WI38 (cell line): ENCODE results near the gene NDST1.
"Not testable (repeated sequence)": the region's sequence is repeated elsewhere in the genome, so short reads cannot be mapped to it uniquely, and the experiment has no call there.

Experiments used
- H3K4me3 ChIP-seq: 2 replicates; pipeline ENCODE4 v1.5.1; 2011; ENCODE audit warnings: low read depth, mild to moderate bottlenecking, control low read depth, low read length
- CTCF ChIP-seq: IDR thresholded peaks from 2 replicates; pipeline ENCODE4 v1.5.1; 2012; ENCODE audit warnings: low read depth, mild to moderate bottlenecking, control low read depth, low read length

Gene NDST1

DNA sequence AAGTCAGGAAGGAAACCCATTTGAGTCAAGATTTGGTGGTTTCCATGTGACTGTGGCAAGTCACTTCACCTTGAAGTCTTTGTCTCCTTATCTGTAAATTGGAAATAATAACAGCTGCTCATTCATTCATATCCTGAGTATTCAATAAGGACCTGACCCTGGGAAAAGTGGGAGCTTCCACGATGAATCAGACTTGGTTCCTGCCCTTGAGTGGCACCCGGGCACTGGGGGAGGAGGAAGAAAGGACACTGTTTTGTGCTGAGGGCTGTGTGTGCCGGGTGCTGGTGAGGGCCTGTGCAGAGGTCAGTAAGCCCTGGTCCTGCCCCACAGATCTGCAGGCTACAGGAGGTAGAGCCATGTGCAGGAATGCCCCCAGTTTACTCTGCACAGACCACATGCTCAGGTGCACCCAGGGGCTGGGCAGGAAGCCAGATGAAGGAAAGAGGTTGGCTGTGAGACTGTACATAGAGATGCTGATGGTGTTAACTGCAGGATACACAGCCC lies 6.8 kb downstream of the NDST1 start:
- TF ChIP-seq CTCF, result no peak
- H3K4me3 ChIP-seq, result no peak overlapping the region

DNA sequence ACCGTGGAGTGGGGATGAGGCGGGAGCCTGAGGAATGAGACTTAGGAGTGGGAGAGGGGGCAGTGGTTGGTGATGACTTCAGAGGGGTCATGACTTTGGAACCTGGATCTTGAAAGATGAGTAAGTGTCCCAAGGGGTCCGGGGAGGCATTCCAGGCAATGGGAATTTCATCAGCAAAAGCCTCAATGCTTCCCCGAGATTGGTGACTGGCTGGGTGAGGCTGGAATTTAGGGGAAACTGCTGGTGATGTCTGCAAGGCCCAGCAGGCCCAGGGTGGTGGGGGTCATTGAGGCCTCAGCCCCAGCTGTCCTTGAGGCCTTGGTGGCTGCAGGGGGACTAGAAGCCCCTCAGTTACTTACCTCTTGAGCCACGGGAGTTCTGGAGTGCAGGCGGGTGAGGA lies 7.5 kb downstream of the NDST1 start:
- TF ChIP-seq CTCF, result no peak
- no peak overlapping the region for H3K4me3 ChIP-seq

DNA sequence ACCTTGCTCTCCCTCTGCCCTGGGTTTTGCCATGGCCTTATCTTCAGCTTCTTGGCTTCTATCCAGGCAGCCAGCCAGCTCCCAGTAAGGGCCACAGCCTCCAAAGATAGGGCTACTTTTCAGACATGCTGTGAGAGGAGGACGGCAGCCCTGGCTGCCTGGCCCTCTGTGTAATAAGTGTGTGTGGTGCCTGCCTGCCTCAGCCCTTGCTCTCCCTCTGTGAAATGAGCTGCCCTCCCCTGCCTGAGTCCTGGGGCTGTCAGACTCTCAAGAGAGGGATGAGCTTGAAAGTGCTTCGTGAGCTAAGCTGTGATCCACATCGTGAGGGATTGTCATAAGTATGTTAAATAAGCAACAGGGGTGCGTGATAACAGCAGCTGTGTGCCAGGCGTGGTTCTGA lies 8.1 kb downstream of the NDST1 start:
- H3K4me3 ChIP-seq, result no peak overlapping the region
- TF ChIP-seq CTCF, result no peak

DNA sequence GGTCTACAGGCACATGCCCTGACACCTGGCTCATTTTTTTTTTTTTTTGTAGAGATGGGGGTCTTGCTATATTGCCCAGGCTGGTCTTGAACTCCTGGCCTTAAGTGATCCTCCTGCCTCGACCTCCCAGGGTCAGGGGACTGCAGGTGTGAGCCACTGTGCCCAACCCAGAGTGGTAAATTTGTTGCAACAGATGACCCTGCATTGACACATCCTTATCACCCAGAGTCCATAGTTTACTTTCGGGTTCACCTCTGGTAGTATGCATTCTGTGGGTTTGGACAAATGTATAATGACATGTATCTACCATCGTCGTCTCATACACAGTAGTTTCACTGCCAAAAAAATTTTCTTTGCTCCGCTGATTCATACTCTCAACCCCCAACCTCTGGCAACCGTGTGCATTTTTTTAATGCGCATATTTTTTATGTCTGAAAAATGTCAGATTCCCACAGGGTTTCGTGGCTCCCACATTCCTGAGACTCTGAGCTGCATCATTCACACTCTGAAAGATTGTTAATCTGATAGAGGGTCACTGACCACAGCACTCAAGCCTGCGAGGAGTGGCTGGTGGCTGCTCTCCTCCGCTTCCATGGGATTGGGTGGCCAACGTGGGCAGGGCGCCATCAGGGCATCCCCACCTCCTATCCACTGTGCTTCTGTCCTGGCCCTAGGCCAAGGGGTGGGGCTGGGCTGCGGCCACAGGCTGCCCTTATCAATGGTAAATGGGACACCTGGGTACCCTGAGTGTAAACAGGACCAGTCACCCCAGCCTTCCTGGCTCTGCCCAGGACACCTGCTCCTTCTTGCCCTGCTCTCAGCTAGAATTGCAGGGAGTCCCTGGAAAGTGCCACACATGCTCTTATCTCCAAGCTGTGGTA lies 9.6 kb downstream of the NDST1 start:
- no peak for TF ChIP-seq CTCF
- H3K4me3 ChIP-seq, result no peak overlapping the region

DNA sequence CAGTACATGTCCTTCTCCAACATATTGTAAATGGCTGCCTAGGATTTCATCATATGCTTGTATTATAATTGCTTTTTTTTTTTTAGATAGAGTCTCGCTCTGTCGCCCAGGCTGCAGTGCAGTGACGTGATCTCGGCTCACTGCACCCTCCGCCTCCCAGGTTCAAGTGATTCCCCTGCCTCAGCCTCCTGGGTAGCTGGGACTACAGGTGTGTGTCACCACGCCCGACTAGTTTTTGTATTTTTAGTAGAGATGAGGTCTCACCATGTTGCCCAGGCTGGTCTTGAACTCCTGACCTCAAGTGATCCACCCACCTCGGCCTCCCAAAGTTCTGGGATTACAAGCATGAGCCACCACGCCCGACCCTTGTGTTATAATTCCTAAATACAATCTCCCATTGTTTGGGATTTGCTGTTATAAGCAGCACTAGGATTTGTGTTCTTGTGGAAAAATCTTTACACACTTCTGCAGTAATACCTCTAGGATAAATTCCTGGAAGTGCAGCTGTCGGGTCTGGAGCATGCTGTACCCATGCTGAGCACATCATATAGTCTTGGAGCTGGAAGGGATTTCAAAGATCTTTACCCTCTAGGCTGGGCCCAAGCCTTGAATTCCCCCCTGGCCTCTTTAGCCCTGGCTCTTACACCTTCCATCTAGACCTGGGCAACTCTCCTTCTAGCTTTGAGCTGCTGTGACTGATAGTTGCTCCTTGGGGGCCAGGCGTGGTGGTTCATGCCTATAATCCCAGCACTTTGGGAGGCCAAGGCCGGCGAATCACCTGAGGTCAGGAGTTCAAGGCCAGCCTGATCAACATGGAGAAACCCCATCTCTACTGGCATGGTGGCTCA lies 11.0 kb downstream of the NDST1 start:
- not testable (repeated sequence) for H3K4me3 ChIP-seq

GRCh38 chr5:150519560-150519945 lies 11.6 kb downstream of the NDST1 start:
- H3K4me3 ChIP-seq, result no peak overlapping the region
- TF ChIP-seq CTCF, result no peak

DNA sequence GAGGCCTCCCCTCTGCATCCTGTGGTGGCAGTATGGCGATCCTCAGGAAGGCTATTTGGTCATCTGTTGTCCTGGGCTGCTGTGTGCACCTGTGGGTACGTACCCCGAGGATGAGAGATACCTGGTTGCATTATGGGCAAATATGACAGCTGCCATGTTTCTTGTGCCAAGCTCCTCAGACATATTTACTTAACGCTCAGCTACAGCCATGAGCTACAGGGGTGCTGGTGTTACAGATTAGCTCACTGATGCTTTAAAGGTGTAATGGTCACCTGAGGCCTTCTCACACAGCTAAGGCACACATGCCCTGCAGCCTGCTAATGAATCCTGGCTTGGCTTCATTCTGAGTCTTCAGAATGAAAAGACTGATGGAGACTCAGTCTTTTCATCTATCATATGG lies 12.0 kb downstream of the NDST1 start:
- no peak for TF ChIP-seq CTCF
- H3K4me3 ChIP-seq, result no peak overlapping the region
